WTC11 (cell line): ENCODE measurements around the gene VWF.

ENCODE experiments used
- CTCF ChIP-seq: fragments of 200-600 bp; IDR thresholded peaks from 2 replicates; pipeline ENCODE4 v1.8.0; 2022; ENCODE audit warnings: antibody characterized with exemption
- E2F1 ChIP-seq: sonication (generic); formaldehyde crosslinking; IDR thresholded peaks from 2 replicates; pipeline ENCODE4 v1.8.0; 2022; ENCODE audit warnings: mild to moderate bottlenecking, missing genetic modification reagents
- MXD4 ChIP-seq: fragments of 250-450 bp; sonication (Bioruptor Pico); IDR thresholded peaks from 2 replicates; pipeline ENCODE4 v1.8.0; 2021; ENCODE audit warnings: mild to moderate bottlenecking, moderate library complexity, borderline replicate concordance
- NR3C1 ChIP-seq: sonication (generic); formaldehyde crosslinking; conservative IDR thresholded peaks from 2 replicates; pipeline ENCODE4 v1.8.1; 2023; ENCODE audit warnings: low read depth, mild to moderate bottlenecking, missing genetic modification reagents
- ZNF423 ChIP-seq: fragments of 250-450 bp; sonication (Bioruptor Pico); IDR thresholded peaks from 2 replicates; pipeline ENCODE4 v2.1.2; 2022; ENCODE audit warnings: mild to moderate bottlenecking, moderate library complexity

GRCh38 chr12:5923751-5924150 lies 200.7 kb downstream of the VWF start:
- TF ChIP-seq ZNF423 (CRISPR knock-in tag) (no peak), MXD4 (CRISPR knock-in tag) (no peak), CTCF (no peak), NR3C1 (CRISPR knock-in tag) (no peak), E2F1 (CRISPR knock-in tag) (no peak)
